Measurements from ENCODE around the gene TMEM164. TPM values are rescaled to one million over a fixed set of nuclear protein-coding genes. Genes with fewer than 3 reads are reported as not detected.

Gene TMEM164
- polyA plus RNA-seq, 1 donor: 44.6 TPM

GRCh38 chrX:110175146-110175545 is 172.2 kb downstream of the TMEM164 start:
- Histone ChIP-seq H3K27me3 (ENCODE audit: control insufficient read depth, insufficient read depth, low read length) (no peaks in the 10 kb centered on the region), H3K4me3 (ENCODE audit: low read length) (no peak overlapping the region), H3K36me3 (ENCODE audit: control insufficient read depth, insufficient read depth, low read length) (peaks cover 15% of the 10 kb centered on the region), H3K4me1 (ENCODE audit: control insufficient read depth, insufficient read depth, low read length) (no peaks in the 10 kb centered on the region), H3K27ac (ENCODE audit: low read length) (no peak overlapping the region), H3K9me3 (ENCODE audit: control insufficient read depth, low read depth, low read length) (no peaks in the 10 kb centered on the region)
- WGBS (ENCODE audit: insufficient coverage, low lambda C conversion rate): no CpG with 5 or more reads among the region's 4 CpGs
- DNase-seq: no peak

GRCh38 chrX:110175696-110176095 is 172.8 kb downstream of the TMEM164 start:
- WGBS (ENCODE audit: insufficient coverage, low lambda C conversion rate): no CpG with 5 or more reads among the region's 3 CpGs

GRCh38 chrX:110178179-110178865 is 175.4 kb downstream of the TMEM164 start:
- Histone ChIP-seq H3K27me3 (ENCODE audit: control insufficient read depth, insufficient read depth, low read length) (no peaks in the 10 kb centered on the region), H3K4me1 (ENCODE audit: control insufficient read depth, insufficient read depth, low read length) (no peaks in the 10 kb centered on the region), H3K36me3 (ENCODE audit: control insufficient read depth, insufficient read depth, low read length) (peaks cover 10% of the 10 kb centered on the region), H3K4me3 (ENCODE audit: low read length) (no peak overlapping the region), H3K27ac (ENCODE audit: low read length) (no peak overlapping the region), H3K9me3 (ENCODE audit: control insufficient read depth, low read depth, low read length) (no peaks in the 10 kb centered on the region)
- DNase-seq: peak in 1 of 2 donors; percentile 13
- WGBS (ENCODE audit: insufficient coverage, low lambda C conversion rate): no CpG with 5 or more reads among the region's 5 CpGs

More at GRCh38 chrX:110175696-110176095, 172.8 kb downstream of the TMEM164 start:
- no peak for DNase-seq
- Histone ChIP-seq H3K27me3 (ENCODE audit: control insufficient read depth, insufficient read depth, low read length) (no peaks in the 10 kb centered on the region), H3K4me3 (ENCODE audit: low read length) (no peak overlapping the region), H3K27ac (ENCODE audit: low read length) (no peak overlapping the region), H3K4me1 (ENCODE audit: control insufficient read depth, insufficient read depth, low read length) (no peaks in the 10 kb centered on the region), H3K9me3 (ENCODE audit: control insufficient read depth, low read depth, low read length) (no peaks in the 10 kb centered on the region), H3K36me3 (ENCODE audit: control insufficient read depth, insufficient read depth, low read length) (peaks cover 15% of the 10 kb centered on the region)

GRCh38 chrX:110180176-110180927 is 177.4 kb downstream of the TMEM164 start:
- Histone ChIP-seq H3K9me3 (ENCODE audit: control insufficient read depth, low read depth, low read length) (no peaks in the 10 kb centered on the region), H3K36me3 (ENCODE audit: control insufficient read depth, insufficient read depth, low read length) (peaks cover 4% of the 10 kb centered on the region), H3K27me3 (ENCODE audit: control insufficient read depth, insufficient read depth, low read length) (no peaks in the 10 kb centered on the region), H3K4me1 (ENCODE audit: control insufficient read depth, insufficient read depth, low read length) (no peaks in the 10 kb centered on the region), H3K27ac (ENCODE audit: low read length) (no peak overlapping the region), H3K4me3 (ENCODE audit: low read length) (no peak overlapping the region)
- no peak for DNase-seq
- WGBS (ENCODE audit: insufficient coverage, low lambda C conversion rate): no CpG with 5 or more reads among the region's 5 CpGs

- DNase-seq: no peak
- no peaks in the 10 kb centered on the region for H3K27me3 ChIP-seq (ENCODE audit: control insufficient read depth, insufficient read depth, low read length)
- H3K27ac ChIP-seq (ENCODE audit: low read length): no peak overlapping the region
- peaks cover 4% of the 10 kb centered on the region for H3K36me3 ChIP-seq (ENCODE audit: control insufficient read depth, insufficient read depth, low read length)
- H3K4me1 ChIP-seq (ENCODE audit: control insufficient read depth, insufficient read depth, low read length): no peaks in the 10 kb centered on the region
- H3K4me3 ChIP-seq (ENCODE audit: low read length): no peak overlapping the region
- H3K9me3 ChIP-seq (ENCODE audit: control insufficient read depth, low read depth, low read length): no peaks in the 10 kb centered on the region
- WGBS (ENCODE audit: insufficient coverage, low lambda C conversion rate): no CpG with 5 or more reads among the region's 6 CpGs
These were observed 178.0 kb downstream of the TMEM164 start for GRCh38 chrX:110180928-110181310.

- no peak for DNase-seq
- Histone ChIP-seq H3K4me1 (ENCODE audit: control insufficient read depth, insufficient read depth, low read length) (no peaks in the 10 kb centered on the region), H3K27me3 (ENCODE audit: control insufficient read depth, insufficient read depth, low read length) (no peaks in the 10 kb centered on the region), H3K4me3 (ENCODE audit: low read length) (no peak overlapping the region), H3K27ac (ENCODE audit: low read length) (no peak overlapping the region), H3K9me3 (ENCODE audit: control insufficient read depth, low read depth, low read length) (no peaks in the 10 kb centered on the region), H3K36me3 (ENCODE audit: control insufficient read depth, insufficient read depth, low read length) (peaks cover 4% of the 10 kb centered on the region)
- no CpG with 5 or more reads among the region's 2 CpGs for WGBS (ENCODE audit: insufficient coverage, low lambda C conversion rate)
These were observed 178.7 kb downstream of the TMEM164 start for GRCh38 chrX:110181459-110182137.

GRCh38 chrX:110182362-110182761 is 179.4 kb downstream of the TMEM164 start:
- Histone ChIP-seq H3K4me1 (ENCODE audit: control insufficient read depth, insufficient read depth, low read length) (no peaks in the 10 kb centered on the region), H3K36me3 (ENCODE audit: control insufficient read depth, insufficient read depth, low read length) (peaks cover 4% of the 10 kb centered on the region), H3K27ac (ENCODE audit: low read length) (no peak overlapping the region), H3K4me3 (ENCODE audit: low read length) (no peak overlapping the region), H3K9me3 (ENCODE audit: control insufficient read depth, low read depth, low read length) (no peaks in the 10 kb centered on the region), H3K27me3 (ENCODE audit: control insufficient read depth, insufficient read depth, low read length) (no peaks in the 10 kb centered on the region)
- WGBS (ENCODE audit: insufficient coverage, low lambda C conversion rate): no CpG with 5 or more reads among the region's 1 CpG
- DNase-seq: no peak

- Histone ChIP-seq H3K9me3 (ENCODE audit: control insufficient read depth, low read depth, low read length) (no peaks in the 10 kb centered on the region), H3K27me3 (ENCODE audit: control insufficient read depth, insufficient read depth, low read length) (no peaks in the 10 kb centered on the region), H3K4me3 (ENCODE audit: low read length) (no peak overlapping the region), H3K36me3 (ENCODE audit: control insufficient read depth, insufficient read depth, low read length) (peaks cover 4% of the 10 kb centered on the region), H3K27ac (ENCODE audit: low read length) (no peak overlapping the region), H3K4me1 (ENCODE audit: control insufficient read depth, insufficient read depth, low read length) (no peaks in the 10 kb centered on the region)
- no CpG with 5 or more reads among the region's 6 CpGs for WGBS (ENCODE audit: insufficient coverage, low lambda C conversion rate)
- DNase-seq: no peak
These were observed 180.0 kb downstream of the TMEM164 start for GRCh38 chrX:110182865-110183264.

- peaks cover 4% of the 10 kb centered on the region for H3K36me3 ChIP-seq (ENCODE audit: control insufficient read depth, insufficient read depth, low read length)
- no peaks in the 10 kb centered on the region for H3K4me1 ChIP-seq (ENCODE audit: control insufficient read depth, insufficient read depth, low read length)
- H3K9me3 ChIP-seq (ENCODE audit: control insufficient read depth, low read depth, low read length): no peaks in the 10 kb centered on the region
- WGBS (ENCODE audit: insufficient coverage, low lambda C conversion rate): no CpG with 5 or more reads among the region's 2 CpGs
- H3K27me3 ChIP-seq (ENCODE audit: control insufficient read depth, insufficient read depth, low read length): no peaks in the 10 kb centered on the region
- no peak for DNase-seq
- no peak overlapping the region for H3K27ac ChIP-seq (ENCODE audit: low read length)
- no peak overlapping the region for H3K4me3 ChIP-seq (ENCODE audit: low read length)
These were observed 180.4 kb downstream of the TMEM164 start for GRCh38 chrX:110183314-110183713.

GRCh38 chrX:110188701-110189558 is 186.0 kb downstream of the TMEM164 start:
- no CpG with 5 or more reads among the region's 4 CpGs for WGBS (ENCODE audit: insufficient coverage, low lambda C conversion rate)
- Histone ChIP-seq H3K27me3 (ENCODE audit: control insufficient read depth, insufficient read depth, low read length) (no peaks in the 10 kb centered on the region), H3K9me3 (ENCODE audit: control insufficient read depth, low read depth, low read length) (no peaks in the 10 kb centered on the region), H3K36me3 (ENCODE audit: control insufficient read depth, insufficient read depth, low read length) (no peaks in the 10 kb centered on the region), H3K27ac (ENCODE audit: low read length) (no peak overlapping the region), H3K4me3 (ENCODE audit: low read length) (no peak overlapping the region), H3K4me1 (ENCODE audit: control insufficient read depth, insufficient read depth, low read length) (no peaks in the 10 kb centered on the region)
- DNase-seq: peak in 1 of 2 donors; percentile 2
